ENCODE data around the gene C17orf67.

DNA sequence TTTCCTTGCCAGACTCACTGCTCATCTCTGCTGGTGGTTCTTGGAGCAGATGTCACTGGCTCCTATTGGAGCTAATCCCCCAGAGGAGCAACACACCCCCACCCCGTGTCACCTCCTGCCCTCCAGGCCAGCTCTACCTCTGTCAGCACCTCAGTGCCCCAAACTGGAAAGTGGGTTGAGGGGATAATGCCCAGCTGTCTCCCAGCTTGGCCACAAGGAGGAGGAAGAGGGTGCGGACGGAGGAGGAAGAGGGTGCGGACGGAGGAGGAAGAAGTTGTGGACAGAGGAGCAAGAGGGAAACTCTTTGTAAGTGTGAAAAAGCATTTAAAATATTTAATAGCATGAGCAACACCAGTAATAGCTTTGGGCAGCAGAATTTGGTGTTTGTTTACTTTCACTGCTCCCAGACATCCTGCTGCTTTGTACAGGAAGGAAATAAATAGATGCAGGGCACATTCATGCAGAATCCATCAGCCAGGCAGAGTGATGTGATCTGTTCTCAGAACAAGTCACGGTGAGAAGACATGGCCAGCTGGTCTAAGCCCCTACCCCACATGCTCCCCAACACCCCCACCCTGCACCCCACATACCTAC, 82.5 kb downstream of the C17orf67 start:
- TF ChIP-seq POLR2A (IDR thresholded peaks at IDR 0.05; ENCODE audit: low read depth, low read length) (no peak), TAF1 (IDR thresholded peaks at IDR 0.05; ENCODE audit: borderline replicate concordance, low read depth, low read length) (no peak), POLR2AphosphoS5 (IDR thresholded peaks at IDR 0.05; ENCODE audit: low read depth, low read length) (no peak)

All from GM12892 (cell line).